ENCODE measurements around the gene NAALADL2.

DNA sequence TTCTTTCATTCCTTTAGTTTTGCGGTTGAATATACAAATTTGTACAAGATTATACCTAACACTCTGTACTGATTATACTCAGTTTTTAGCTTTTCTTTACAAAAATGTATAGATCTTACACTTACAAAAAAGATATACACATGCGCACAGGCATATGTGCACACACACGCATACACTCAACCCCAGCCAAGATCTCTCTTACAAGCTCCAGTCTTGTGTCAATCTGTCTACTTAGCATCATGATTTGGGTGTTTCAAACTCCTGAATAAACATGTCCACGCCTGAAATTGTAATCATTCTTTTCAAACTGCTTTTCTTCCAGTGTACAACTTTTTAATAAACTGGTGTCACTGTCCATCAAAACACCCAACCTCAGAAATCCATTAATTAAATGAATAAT is 180.7 kb downstream of the NAALADL2 start:
- TF ChIP-seq, protein P1, sequence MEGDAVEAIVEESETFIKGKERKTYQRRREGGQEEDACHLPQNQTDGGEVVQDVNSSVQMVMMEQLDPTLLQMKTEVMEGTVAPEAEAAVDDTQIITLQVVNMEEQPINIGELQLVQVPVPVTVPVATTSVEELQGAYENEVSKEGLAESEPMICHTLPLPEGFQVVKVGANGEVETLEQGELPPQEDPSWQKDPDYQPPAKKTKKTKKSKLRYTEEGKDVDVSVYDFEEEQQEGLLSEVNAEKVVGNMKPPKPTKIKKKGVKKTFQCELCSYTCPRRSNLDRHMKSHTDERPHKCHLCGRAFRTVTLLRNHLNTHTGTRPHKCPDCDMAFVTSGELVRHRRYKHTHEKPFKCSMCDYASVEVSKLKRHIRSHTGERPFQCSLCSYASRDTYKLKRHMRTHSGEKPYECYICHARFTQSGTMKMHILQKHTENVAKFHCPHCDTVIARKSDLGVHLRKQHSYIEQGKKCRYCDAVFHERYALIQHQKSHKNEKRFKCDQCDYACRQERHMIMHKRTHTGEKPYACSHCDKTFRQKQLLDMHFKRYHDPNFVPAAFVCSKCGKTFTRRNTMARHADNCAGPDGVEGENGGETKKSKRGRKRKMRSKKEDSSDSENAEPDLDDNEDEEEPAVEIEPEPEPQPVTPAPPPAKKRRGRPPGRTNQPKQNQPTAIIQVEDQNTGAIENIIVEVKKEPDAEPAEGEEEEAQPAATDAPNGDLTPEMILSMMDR (IDR thresholded peaks at IDR 0.05), result no peak
- no peak for TF ChIP-seq EZH2 (IDR thresholded peaks at IDR 0.05; ENCODE audit: borderline replicate concordance, insufficient read depth, low read depth, low read length, poor library complexity, severe bottlenecking)

Measured in B cell (primary cell).